Astrocyte of the hippocampus (primary cell): ENCODE measurements around the gene RHBDL2.
"Not testable (repeated sequence)": the region's sequence is repeated elsewhere in the genome, so short reads cannot be mapped to it uniquely, and the experiment has no call there.

ENCODE experiments used
- DNase-seq: peaks from one replicate; pipeline ENCODE4 v3.0.0; 2011; ENCODE audit warnings: low read depth, low spot score

Gene RHBDL2

GRCh38 chr1:38938722-38939260, 2.8 kb downstream of the RHBDL2 start:
- no peak for DNase-seq

- no peak for DNase-seq
These were observed 9.1 kb downstream of the RHBDL2 start for GRCh38 chr1:38932571-38932970.

GRCh38 chr1:38929476-38929875, 12.2 kb downstream of the RHBDL2 start:
- peak; percentile 91 for DNase-seq

GRCh38 chr1:38929054-38929453, 12.6 kb downstream of the RHBDL2 start:
- DNase-seq: no peak

- no peak for DNase-seq
These were observed 15.5 kb downstream of the RHBDL2 start for GRCh38 chr1:38926091-38926490.

GRCh38 chr1:38925391-38925790, 16.2 kb downstream of the RHBDL2 start:
- no peak for DNase-seq

GRCh38 chr1:38923607-38924006, 18.0 kb downstream of the RHBDL2 start:
- DNase-seq: no peak

GRCh38 chr1:38919130-38919529, 22.5 kb downstream of the RHBDL2 start:
- DNase-seq: no peak

- no peak for DNase-seq
These were observed 23.1 kb downstream of the RHBDL2 start for GRCh38 chr1:38918568-38918967.

GRCh38 chr1:38917772-38918171, 23.9 kb downstream of the RHBDL2 start:
- DNase-seq: no peak

- DNase-seq: no peak
These were observed 24.3 kb downstream of the RHBDL2 start for GRCh38 chr1:38917337-38917736.

GRCh38 chr1:38915352-38915948, 26.2 kb downstream of the RHBDL2 start:
- no peak for DNase-seq

- not testable (repeated sequence) for DNase-seq
These were observed 26.7 kb downstream of the RHBDL2 start for GRCh38 chr1:38914908-38915307.

GRCh38 chr1:38908821-38909220, 32.8 kb downstream of the RHBDL2 start:
- DNase-seq: no peak

GRCh38 chr1:38905985-38906384, 35.6 kb downstream of the RHBDL2 start:
- no peak for DNase-seq

- no peak for DNase-seq
These were observed 42.1 kb downstream of the RHBDL2 start for GRCh38 chr1:38899560-38899959.

- DNase-seq: peak; percentile 6
These were observed 42.9 kb downstream of the RHBDL2 start for GRCh38 chr1:38898653-38899230.

GRCh38 chr1:38896169-38896568, 45.5 kb downstream of the RHBDL2 start:
- DNase-seq: no peak

- no peak for DNase-seq
These were observed 48.7 kb downstream of the RHBDL2 start for GRCh38 chr1:38892976-38893375.

GRCh38 chr1:38891753-38892152, 49.9 kb downstream of the RHBDL2 start:
- peak; percentile 23 for DNase-seq

- DNase-seq: no peak
These were observed 52.0 kb downstream of the RHBDL2 start for GRCh38 chr1:38889589-38889988.

- no peak for DNase-seq
These were observed 53.0 kb downstream of the RHBDL2 start for GRCh38 chr1:38888423-38889333.
